Right kidney (tissue), 1 donor: ENCODE data around the gene MRPL21.
"Not testable (repeated sequence)": the region's sequence is repeated elsewhere in the genome, so short reads cannot be mapped to it uniquely, and the experiment has no call there.

Experiments
- DNase-seq: peaks from one replicate; pipeline ENCODE4 v3.0.0-alpha.2; 2016

MRPL21 gene

DNA sequence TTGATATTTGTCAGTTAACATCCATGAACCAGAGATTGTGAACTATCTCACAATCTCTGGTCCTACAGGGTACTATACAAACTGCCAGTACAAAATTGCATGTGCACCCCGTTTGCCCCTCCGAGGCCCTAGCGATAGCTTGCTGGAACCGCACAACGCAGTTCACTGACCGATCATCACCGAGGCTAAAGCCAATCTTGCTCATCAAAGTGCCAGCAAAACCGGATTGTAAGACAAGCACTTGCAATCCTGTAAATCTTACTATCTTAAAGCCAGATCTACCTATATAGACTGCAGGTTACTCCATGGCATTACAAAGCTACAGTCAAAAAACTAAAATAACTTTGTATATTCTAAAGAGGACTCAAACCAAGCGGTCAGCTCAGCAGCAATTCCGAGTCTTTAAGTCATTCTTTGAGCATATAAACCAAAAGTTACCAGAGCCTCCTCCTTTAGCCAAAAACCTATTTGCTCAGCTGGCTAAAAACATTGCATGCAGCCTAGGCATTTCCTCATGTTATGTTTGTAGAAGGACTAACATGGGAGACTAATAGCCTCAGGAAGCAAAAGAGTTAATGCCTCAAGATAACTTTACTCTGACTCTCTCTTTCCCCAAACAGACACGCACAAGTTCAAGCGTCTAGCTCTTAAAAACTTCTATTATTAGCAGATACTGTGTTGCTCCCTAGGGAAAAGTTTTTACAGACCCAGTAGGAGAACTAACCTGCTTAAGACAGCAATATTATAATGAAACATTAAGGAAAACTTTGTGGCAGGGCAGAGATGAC is 31.2 kb downstream of the MRPL21 start:
- DNase-seq: no peak

DNA sequence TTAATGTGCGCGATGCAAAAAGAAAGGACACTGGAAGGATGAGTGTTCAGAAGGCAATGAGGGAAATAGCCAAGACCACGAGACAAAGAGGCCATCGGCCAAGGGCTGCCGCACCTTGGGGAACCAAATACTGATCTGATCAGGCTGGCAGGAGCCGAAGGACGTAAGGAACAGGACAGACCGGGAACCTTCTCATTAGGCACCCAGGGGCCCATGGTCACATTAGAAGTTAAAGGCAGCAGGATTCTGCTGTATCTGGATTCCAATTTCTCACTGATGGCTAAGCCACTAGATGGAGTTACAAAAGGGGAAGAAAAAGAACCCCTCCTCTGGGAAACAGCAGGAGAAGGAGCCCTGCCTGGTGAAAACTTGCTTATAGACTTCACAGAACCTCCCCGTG is 33.2 kb downstream of the MRPL21 start:
- peak; percentile 39 for DNase-seq

DNA sequence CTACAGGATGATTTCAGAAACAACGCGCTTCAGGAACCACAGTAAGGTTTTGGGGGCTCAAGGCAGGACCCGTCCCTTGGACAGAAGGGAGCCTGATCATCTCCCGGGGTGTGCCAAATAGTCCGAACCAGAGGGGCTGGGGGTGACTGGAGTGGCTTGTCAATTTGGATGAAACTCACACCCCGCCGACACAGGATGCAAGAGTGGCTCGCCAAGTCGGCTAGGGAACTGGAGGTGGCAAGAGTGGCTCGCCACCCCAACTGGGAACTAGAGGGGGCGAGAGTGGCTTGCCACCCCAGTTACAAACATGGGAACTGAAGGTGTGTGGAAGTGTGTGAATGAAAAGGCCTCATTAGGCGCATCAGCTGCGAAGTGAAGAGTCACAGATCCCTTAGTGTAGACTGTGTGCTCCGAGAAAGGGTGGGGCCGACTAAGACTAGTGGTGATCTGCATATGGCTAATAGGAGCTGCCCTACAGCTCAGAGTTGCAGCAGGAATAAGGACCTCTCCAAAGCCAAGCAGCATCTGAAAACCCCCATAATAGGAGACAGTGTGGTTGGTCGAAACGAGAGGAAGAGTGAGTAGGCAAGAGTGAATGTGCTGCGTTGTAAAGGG is 35.3 kb downstream of the MRPL21 start:
- no peak for DNase-seq

DNA sequence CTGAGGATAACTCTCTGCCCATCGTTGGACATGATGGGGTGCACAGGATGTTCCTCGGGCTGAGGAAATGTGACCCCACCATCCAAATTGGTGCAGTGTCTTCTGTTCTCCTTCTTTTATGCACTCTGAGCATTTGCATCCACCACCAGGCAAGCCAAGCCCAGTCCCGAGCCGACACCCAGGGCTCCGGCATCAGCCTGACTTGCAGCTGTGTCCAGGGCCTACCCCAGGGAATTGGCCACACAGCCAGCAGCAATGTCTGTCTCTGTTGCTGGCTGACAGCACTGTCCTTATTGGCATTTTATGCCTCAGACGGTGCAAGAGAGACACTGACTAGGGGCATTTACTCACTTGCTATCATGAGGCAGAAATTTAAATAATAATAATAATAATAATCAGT is 36.6 kb downstream of the MRPL21 start:
- no peak for DNase-seq

GRCh38 chr11:68865241-68865640 is 38.4 kb downstream of the MRPL21 start:
- no peak for DNase-seq

- no peak for DNase-seq
These were observed 39.9 kb downstream of the MRPL21 start for GRCh38 chr11:68863553-68864265.

DNA sequence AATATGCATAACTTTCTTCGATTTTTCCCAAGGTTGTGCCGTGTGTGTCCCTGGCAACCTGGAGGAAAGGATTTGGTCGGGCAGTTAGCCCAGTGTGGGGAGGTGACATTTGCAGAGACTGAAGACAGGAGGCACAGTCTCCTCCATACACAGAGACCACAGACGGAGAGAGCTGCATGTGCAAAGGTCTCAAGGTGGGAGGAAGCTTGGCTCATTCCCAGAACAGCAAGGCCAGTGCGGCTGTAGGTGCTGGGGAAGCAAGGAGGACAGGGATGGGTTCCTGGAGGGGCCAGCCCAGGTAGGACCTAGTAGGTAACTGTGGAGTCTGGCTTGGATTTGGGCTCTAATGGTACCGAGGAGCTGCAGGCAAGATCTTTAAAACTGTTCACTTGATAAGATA is 41.2 kb downstream of the MRPL21 start:
- no peak for DNase-seq

DNA sequence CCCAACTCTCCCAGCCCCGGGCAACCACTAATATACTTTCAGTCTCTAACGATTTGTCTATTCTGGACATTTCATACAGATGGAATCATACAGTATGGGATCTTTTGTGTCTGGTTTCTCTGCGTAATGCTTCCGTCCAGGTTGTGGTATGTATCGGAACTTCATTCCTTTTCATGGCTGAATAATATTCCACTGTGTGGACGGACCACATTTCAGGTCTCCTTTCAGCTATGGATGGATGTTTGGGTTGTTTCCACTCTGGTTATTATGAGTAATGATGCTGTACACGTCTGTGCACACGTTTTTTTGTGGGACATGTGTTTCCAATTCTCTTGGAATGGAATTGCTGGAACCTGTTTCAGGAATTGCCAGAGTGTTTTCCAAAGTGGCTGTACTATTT is 44.5 kb downstream of the MRPL21 start:
- DNase-seq: no peak

DNA sequence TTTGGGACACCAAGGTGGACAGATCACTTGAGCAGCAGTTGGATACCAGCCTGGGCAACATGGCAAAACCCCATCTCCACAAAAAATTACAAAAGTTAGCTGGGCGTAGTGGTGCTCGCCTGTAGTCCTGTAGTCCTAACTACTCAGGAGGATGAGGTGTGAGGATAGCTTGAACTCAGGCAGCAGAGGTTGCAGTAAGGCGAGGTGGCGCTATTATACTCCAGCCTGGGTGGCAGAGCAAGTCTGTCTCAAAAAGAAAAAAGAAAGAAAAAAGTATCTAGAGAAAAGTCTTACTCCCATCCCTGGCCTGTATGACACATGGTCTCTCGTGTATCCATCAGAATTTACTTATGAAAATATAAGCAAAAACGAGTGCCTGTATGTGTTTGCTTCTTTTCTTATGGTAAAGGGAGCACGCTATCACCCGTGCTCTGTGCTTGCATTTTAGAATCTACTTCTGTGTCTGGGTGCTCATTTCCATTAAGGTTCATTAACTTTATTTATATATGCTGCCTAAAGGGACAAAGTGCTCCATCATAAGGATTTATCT is 46.5 kb downstream of the MRPL21 start:
- DNase-seq: no peak

DNA sequence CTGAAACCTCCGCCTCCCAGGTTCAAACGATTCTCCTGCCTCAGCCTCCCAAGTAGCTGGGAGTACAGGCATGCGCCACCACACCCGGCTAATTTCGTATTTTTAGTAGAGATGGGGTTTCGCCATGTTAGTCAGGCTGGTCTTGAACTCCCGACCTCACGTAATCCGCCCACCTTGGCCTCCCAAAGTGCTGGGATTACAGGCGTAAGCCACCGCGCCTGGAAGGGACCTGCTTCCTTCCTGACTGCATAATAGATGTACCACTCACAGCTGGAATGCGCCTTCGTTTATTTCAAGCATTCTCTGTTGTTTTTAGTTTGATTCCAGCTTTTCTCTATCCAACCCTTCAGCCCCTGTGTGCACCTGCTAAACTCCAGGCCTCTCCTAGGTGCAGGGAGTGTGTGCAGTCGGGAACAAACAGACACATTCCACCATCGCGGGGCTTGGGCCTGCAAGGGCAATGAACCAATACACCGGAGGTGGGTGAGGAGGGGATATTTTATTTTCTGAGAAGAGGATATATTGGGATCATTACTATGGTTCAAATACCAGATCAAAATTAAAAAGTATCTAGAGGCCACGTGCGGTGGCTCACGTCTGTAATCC is 47.1 kb downstream of the MRPL21 start:
- not testable (repeated sequence) for DNase-seq

GRCh38 chr11:68855205-68855981 is 48.2 kb downstream of the MRPL21 start:
- DNase-seq: peak; percentile 77

DNA sequence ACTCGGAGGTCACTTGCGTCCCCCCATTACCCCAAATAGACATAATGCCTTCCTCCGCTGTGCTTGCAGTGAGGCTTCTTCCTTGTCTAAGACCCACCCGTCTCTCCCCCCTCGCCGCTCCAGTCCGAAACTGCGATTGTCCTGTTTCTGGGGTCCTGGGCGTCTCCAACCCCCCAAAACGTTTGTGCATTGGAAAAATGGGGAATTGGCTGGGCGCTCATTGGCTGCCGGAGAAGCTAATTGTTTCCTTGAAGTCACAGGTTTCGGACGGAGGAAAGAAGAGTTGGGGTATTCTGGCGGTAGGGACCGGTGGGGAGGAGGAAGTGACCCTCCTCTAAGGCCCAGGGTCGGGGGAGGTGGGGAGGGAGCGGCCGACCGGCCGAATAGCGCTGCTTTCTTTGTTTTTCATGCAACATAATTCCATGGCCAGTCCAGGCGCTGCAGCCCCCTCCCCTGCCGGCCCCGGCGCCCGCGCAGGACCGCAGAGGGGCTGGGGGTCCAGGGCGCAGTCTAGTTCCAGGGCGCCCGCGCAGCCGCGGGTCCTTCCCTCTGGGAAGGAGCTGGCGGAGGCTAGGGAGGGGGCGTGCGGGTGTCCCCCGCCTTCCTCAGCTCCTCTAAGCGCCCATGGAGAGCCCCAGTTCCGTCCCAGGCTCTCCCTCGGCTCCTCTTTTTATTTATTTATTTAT is 49.2 kb downstream of the MRPL21 start:
- DNase-seq: peak; percentile 57

DNA sequence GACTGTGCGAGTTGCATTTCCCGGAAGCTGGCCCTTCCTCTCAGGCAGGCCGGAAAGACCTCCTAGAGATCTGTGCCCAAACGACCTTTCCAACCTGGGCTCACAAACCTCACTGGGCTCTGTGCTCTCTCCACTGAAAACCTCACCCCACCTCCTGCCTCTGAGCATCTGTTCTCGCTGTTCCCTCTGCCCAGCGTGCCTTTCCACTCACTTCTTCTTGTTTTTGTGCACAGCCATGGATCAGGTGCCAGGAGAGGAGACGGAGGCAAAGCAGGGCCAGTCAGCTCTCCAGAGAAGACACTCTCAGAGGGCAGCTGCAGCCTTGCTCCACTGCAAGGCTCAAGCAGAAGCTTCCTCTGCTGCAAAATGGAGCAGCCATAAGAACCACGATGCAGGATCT is 51.0 kb downstream of the MRPL21 start:
- DNase-seq: no peak

DNA sequence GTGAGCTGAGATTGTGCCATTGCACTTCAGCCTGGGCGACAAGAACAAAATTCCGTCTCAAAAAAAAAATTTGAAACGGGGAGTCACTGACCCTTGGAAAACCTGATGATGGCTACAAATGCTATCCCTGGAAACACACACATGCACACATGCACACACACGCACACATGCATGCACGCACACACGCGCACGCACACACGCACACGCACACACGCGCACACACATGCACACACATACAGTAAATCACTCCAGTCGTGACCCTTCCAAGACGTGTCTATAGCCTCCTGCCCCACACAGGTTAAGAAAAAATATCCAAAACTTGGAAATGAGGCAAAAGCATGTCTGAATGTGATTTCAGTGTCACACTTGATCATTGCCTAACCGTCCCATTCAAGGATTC is 55.2 kb downstream of the MRPL21 start:
- no peak for DNase-seq

GRCh38 chr11:68847395-68847794 is 56.2 kb downstream of the MRPL21 start:
- DNase-seq: no peak

- no peak for DNase-seq
These were observed 58.2 kb downstream of the MRPL21 start for GRCh38 chr11:68845351-68846002.

DNA sequence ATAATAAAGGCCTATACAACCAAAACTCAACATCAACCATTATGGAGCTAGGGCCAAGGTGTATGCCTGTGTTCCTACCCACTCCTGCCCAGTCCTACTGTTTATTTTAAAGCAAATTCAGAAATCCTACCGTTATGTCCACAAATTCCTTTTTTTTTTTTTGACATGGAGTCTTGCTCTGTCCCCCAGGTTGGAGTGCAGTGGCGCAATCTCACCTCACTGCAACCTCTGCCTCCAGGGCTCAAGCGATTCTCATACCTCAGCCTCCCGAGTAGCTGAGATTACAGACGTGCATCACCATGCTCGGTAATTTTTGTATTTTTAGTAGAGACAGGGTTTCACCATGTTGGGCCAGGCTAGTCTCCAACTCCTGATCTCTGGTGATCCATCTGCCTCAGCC is 58.8 kb downstream of the MRPL21 start:
- DNase-seq: no peak

DNA sequence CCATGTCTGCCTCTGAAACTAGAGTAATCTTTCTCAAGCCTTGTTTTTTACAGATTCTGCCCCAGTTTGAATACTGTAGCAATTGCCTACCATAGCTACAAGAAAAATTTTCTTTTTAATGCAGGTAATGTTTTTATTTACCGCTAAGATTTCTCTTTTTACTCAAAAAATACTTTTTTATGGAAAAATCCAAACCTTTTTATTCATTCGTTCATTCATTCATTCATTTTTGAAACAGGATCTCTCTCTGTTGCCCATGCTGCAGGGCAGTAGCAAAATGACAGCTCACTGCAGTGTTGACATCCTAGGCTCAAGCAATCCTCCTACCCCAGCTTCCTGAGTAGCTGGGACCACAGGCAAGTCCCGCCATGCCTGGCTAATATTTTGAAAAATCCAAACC is 59.3 kb downstream of the MRPL21 start:
- DNase-seq: no peak

- DNase-seq: peak; percentile 76
These were observed 59.8 kb downstream of the MRPL21 start for GRCh38 chr11:68843703-68844312.

GRCh38 chr11:68843052-68843561 is 60.5 kb downstream of the MRPL21 start:
- no peak for DNase-seq
